ENCODE results near the gene SMIM14.
"Not testable (repeated sequence)": the region's sequence is repeated elsewhere in the genome, so short reads cannot be mapped to it uniquely, and the experiment has no call there.

The SMIM14 gene

GRCh38 chr4:39642885-39643552, 4.4 kb upstream of the SMIM14 start:
- DNase-seq (ENCODE audit: low spot score) = no peak

GRCh38 chr4:39641451-39641850, 2.8 kb upstream of the SMIM14 start:
- DNase-seq (ENCODE audit: low spot score) = no peak

DNA sequence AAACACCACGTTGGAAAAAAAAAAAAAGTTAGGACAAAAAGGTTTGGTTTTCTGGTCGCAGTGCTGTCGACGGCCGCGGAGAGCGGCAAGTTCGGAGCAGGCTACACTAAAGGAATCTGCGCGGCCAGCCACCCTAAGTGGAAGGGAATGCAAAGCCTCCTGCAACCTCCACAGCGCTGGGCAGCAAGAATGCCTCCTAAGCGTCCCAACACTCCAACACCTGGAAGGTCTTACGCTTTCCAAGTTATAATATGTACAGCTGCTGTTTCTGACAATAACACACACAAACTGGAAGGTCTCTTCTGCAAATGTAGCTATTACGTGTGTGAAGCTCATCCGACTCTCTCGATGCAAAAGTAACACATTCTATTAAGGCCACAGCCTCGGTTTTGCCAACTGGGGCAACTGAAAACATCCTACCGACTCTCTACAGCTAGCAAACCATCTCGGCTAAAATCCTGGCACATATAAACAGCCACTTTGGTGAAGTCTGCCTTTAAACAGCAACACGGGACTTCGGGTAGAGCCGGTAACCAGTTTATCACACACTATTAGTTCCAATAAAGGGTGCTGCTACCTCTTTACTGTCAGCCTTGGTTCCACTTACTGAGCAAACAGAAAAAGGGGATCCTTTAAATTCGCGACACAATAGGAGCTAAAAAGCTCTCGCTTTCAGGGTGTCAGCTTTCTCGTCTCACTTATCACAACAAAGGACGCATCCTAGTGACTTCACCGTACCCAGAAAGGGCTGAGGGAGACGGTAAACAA, 895 bp downstream of the SMIM14 start:
- peak; percentile 73 for DNase-seq (ENCODE audit: low spot score)

GRCh38 chr4:39637221-39637585, 1.5 kb downstream of the SMIM14 start:
- DNase-seq (ENCODE audit: low spot score) = no peak

DNA sequence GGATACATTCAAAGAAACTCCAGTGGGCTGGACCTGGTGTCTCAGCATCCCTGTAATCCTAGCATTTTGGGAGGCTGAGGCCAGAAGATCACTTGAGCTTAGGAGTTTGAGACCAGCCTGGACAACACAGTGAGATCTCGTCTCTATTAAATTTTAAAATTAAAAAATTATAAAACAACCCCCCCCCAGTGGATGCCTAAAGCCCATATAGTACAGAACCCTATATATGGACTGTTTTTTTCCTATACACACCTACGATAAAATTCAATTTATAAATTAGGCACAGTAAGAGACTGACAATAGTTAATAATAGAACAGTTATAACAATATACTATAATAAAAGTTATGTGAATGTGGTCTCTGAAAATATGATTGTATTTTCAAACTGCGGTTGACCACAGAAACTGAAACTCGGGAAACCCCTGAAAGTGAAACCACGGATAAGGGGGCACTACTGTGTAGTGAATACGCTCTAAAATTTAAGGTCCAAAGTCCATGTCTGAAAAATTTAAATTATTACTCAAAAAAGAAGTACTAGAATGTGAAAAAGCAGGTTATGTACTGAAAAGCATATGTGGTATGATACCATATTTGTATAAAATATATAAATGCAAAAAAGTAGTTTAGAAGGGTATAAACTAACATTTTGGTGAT, 2.0 kb downstream of the SMIM14 start:
- DNase-seq (ENCODE audit: low spot score) = peak; percentile 50

- peak; percentile 21 for DNase-seq (ENCODE audit: low spot score)
Observed at GRCh38 chr4:39635023-39635422, 3.6 kb downstream of the SMIM14 start.

DNA sequence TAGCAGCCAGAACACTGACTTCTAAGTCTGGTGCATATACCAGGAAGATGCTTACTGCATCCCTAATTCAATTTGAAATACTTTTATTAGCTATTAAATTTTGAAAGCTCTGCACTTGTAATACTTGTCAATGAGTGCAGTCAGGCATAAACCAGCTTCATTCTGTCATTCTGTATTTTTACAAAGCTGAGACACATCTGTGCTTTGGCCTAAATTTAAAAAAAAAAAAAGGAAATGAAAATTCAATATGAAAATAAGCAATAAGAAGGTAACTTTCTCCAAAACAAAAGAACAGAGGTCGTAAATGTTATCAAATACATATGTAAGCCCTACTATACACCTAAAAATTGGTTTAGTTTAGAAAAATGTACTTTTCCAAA, 7.0 kb downstream of the SMIM14 start:
- no peak for DNase-seq (ENCODE audit: low spot score)

DNA sequence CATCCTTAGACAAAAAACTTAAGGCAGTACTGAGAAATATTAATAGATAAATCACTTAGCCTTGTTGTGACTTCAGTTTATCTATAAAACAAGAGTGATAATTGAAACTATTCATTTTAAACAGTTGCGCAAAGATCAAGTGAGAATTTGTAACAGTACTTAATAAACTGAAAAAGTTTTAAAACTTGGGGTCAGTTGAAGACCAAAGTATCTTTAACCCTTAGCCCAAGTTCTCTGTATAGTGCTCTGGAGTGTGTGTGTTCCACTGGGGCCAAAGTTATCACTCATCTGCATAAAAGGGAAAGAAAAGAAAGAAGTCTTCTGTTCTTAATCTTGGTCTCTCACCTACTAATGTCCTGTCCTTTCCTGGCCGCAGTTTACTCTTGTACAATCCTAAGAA, 11.3 kb downstream of the SMIM14 start:
- DNase-seq (ENCODE audit: low spot score) = no peak

DNA sequence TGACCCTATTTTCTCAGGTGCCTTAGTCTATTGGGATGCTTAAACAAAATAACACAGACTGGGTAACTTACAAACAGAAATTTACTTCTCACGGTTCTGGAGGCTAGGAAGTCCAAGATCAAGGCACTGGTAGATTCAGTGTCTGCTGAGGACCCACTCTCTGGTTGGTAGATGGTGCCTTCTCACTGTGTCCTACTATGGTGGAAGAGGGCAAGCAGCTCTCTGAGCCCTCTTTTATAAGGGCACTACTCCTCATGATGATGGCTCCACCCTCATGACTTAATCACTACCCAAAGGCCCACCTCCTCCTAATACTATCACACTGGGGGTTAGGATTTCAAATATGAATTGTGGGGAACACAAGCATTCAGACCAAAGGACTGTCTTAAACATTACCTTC, 11.8 kb downstream of the SMIM14 start:
- DNase-seq (ENCODE audit: low spot score) = no peak

- DNase-seq (ENCODE audit: low spot score) = no peak
Observed at GRCh38 chr4:39626261-39626660, 12.4 kb downstream of the SMIM14 start.

- peak; percentile 83 for DNase-seq (ENCODE audit: low spot score)
Observed at GRCh38 chr4:39621582-39621981, 17.1 kb downstream of the SMIM14 start.

- DNase-seq (ENCODE audit: low spot score) = no peak
Observed at GRCh38 chr4:39620551-39621313, 17.9 kb downstream of the SMIM14 start.

- DNase-seq (ENCODE audit: low spot score) = no peak
Observed at GRCh38 chr4:39617534-39617933, 21.1 kb downstream of the SMIM14 start.

DNA sequence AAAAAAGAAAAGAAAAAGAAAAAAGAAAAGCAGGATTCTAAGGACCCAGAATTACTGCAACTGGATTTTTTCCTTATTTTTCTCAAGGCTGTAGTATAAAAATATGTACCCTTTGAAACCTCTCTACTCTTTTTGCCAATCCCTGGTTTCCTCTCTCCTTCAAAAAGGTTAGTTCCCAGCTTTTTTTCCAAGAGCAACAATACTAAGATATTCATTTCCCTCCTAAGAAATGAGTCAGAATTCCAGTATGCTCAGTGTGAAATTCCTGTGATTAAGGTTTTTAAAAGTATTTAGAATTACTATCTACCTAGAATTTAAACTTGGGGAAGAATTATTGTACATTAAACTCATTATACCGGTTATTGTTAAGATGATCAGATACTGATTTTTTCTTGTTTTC, 22.0 kb downstream of the SMIM14 start:
- peak; percentile 47 for DNase-seq (ENCODE audit: low spot score)

GRCh38 chr4:39616112-39616511, 22.6 kb downstream of the SMIM14 start:
- DNase-seq (ENCODE audit: low spot score) = not testable (repeated sequence)

DNA sequence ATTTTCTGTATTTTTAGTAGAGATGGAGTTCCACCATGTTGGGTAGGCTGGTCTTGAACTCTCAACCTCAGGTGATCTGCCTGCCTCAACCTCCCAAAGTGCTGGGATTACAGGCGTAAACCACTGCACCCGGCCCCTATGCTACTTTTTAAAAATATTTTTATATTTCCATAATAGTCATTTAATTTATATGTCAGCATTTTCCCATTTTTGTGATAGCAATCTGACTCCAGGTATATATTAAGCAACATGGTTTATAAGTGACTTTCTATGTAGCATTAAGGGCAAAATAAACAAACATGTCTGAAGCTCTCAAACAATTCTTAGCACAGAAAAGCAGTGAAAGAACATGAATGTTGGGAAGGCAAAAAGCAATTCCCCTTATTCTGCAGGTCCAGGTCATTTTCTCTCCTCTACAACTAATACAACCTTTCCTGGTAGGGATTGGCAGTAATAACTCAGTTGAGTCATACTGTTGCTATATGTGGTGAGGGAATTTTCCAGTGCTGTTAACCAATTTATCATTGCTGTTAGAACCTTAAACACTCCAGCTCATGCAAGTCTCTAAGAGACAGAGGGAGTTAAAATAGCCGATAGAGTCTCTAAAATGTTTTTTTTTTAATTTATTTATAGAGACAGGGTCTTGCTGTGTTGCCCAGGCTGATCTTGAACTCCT, 24.0 kb downstream of the SMIM14 start:
- DNase-seq (ENCODE audit: low spot score) = peak; percentile 71

DNA sequence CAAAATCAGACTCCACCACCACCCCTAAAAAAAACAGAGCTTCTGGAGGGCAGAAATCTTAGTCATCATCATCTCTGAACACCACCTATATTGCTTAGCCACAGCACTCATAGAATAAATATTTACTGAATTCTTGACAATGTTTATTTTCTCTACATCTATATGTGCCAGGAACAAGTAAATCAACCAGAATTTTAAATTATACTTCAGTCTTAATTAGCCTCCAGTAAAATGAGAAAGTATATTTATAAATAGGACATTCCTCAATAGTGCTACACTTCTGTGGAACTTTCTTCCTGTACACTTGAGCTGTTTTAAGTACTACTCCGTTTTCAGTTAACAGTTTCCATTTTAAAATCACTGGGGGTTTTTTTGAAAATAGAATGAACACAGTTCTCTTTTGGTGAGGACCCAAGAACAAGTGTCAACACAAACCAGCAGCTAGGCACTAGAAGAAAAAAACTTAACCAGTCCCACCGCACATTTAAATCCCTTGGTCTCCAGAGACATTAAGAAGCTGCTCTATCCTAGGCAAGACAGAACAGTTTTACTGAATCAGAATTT, 25.5 kb downstream of the SMIM14 start:
- DNase-seq (ENCODE audit: low spot score) = no peak

GRCh38 chr4:39609454-39609931, 29.2 kb downstream of the SMIM14 start:
- peak; percentile 49 for DNase-seq (ENCODE audit: low spot score)

GRCh38 chr4:39608451-39608850, 30.2 kb downstream of the SMIM14 start:
- no peak for DNase-seq (ENCODE audit: low spot score)

DNA sequence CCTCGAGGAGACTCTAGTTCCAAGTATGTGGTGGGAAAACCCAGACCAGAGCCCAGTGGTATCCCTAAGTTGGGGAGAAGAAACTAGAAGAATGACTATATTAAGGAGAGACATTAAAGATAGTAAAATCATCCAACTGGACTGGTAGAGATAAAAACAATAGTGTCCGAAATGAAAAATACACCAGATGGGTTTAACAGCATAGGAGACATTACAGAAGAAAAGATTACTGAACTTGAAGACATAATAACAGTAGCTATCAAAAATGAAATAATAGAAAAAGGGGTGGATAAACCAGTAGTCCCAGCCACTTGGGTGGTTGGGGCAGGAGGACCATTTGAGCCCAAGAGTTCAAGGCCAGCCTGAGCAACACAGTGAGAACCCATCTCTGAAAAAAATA, 31.9 kb downstream of the SMIM14 start:
- no peak for DNase-seq (ENCODE audit: low spot score)

GRCh38 chr4:39597695-39598381, 40.8 kb downstream of the SMIM14 start:
- no peak for DNase-seq (ENCODE audit: low spot score)

Data from kidney tubule cell (primary cell).